SK-N-SH (cell line): ENCODE results near the gene PPP3CB. TPM values are rescaled to one million over a fixed set of nuclear protein-coding genes. Genes with fewer than 3 reads are reported as not detected.

Experiments
- CTCF ChIA-PET: fragments of 300-600, 350-600 bp; formaldehyde crosslinking; extraction: SDS; loops from one replicate; lab custom pipeline; 2021; lab: Yijun Ruan, JAX
- POLR2A ChIA-PET: fragments of 350-600 bp; sonication (Branson Sonifier 250); formaldehyde crosslinking; extraction: SDS; loops from one replicate; lab custom pipeline; 2020; ENCODE audit warnings: antibody characterized with exemption, inconsistent platforms; lab: Yijun Ruan, JAX
- DNase-seq: peaks from one replicate; pipeline ENCODE4 v3.0.0; 2012
- H2AFZ ChIP-seq: fragments of 200-600 bp; sonication (generic); 2 replicates; pipeline ENCODE4 v1.8.1; 2016; ENCODE audit warnings: antibody characterized with exemption, mild to moderate bottlenecking, low read depth
- H3F3A ChIP-seq: fragments of 200-600 bp; sonication (generic); replicated peaks from 2 replicates; pipeline ENCODE3; 2016; ENCODE audit warnings: antibody characterized with exemption, mild to moderate bottlenecking; ENCODE audit not compliant: insufficient read depth
- H3K27ac ChIP-seq, 2 experiments: fragments of 200-500 bp in 1 of 2; fragments of 200-600 bp in 1 of 2; sonication (Bioruptor generic) in 1 of 2; sonication (generic), shearing (Covaris generic) in 1 of 2; 2 replicates each; pipeline versions ENCODE4 v1.5.1 to v1.6.1; 2014 to 2016; ENCODE audit warnings: low read depth in 2 of 2, inconsistent platforms in 1 of 2, low read length in 1 of 2, mild to moderate bottlenecking in 1 of 2, mixed read lengths in 1 of 2
- H3K27me3 ChIP-seq: fragments of 200-600 bp; sonication (generic), shearing (Covaris generic); 2 replicates; pipeline ENCODE4 v1.6.1; 2016; ENCODE audit warnings: mixed run types; ENCODE audit not compliant: insufficient read depth
- H3K36me3 ChIP-seq, 2 experiments: fragments of 200-500 bp in 1 of 2; fragments of 200-600 bp in 1 of 2; sonication (Bioruptor generic) in 1 of 2; sonication (generic) in 1 of 2; replicated peaks in 1 of 2; 2 replicates each; pipeline versions ENCODE3 to v1.5.1; 2014 to 2016; ENCODE audit warnings: low read length in 1 of 2, mild to moderate bottlenecking in 1 of 2; ENCODE audit not compliant: insufficient read depth in 2 of 2, control insufficient read depth in 1 of 2
- H3K4me1 ChIP-seq, 2 experiments: fragments of 200-500 bp in 1 of 2; fragments of 200-600 bp in 1 of 2; sonication (Bioruptor generic) in 1 of 2; sonication (generic), shearing (Covaris generic) in 1 of 2; 2 replicates each; pipeline versions ENCODE4 v1.5.1 to v1.6.1; 2014 to 2016; ENCODE audit warnings: low read depth in 1 of 2, low read length in 1 of 2, mixed run types in 1 of 2; ENCODE audit not compliant: insufficient read depth in 2 of 2, control insufficient read depth in 1 of 2
- H3K4me2 ChIP-seq: fragments of 200-600 bp; sonication (generic), shearing (Covaris generic); 2 replicates; pipeline ENCODE4 v1.6.1; 2017; ENCODE audit warnings: mixed run types
- H3K4me3 ChIP-seq, 2 experiments: fragments of 200-500 bp in 1 of 2; fragments of 200-600 bp in 1 of 2; sonication (Bioruptor generic) in 1 of 2; sonication (generic), shearing (Covaris generic) in 1 of 2; 2 replicates each; pipeline versions ENCODE4 v1.5.1 to v1.8.1; 2014 to 2016; ENCODE audit warnings: low read depth in 2 of 2, inconsistent platforms in 1 of 2, low read length in 1 of 2, mild to moderate bottlenecking in 1 of 2, mixed read lengths in 1 of 2, moderate library complexity in 1 of 2
- H3K79me2 ChIP-seq: fragments of 200-600 bp; sonication (generic); 2 replicates; pipeline ENCODE4 v1.8.1; 2017; ENCODE audit warnings: mild to moderate bottlenecking; ENCODE audit not compliant: insufficient read depth
- H3K9ac ChIP-seq: fragments of 200-600 bp; sonication (generic); 2 replicates; pipeline ENCODE4 v1.6.1; 2017; ENCODE audit warnings: mixed run types
- H3K9me2 ChIP-seq: fragments of 200-600 bp; sonication (generic); 2 replicates; pipeline ENCODE4 v1.6.1; 2017; ENCODE audit warnings: mixed run types
- H3K9me3 ChIP-seq: fragments of 200-600 bp; sonication (generic); 2 replicates; pipeline ENCODE4 v1.6.1; 2017; ENCODE audit warnings: mixed run types, mild to moderate bottlenecking, moderate library complexity
- H4K20me1 ChIP-seq: fragments of 200-600 bp; sonication (generic); 2 replicates; pipeline ENCODE4 v1.6.1; 2017; ENCODE audit warnings: mild to moderate bottlenecking, mixed run types; ENCODE audit not compliant: insufficient read depth
- CHD2 ChIP-seq: fragments of 150-350 bp; IDR thresholded peaks from 2 replicates; pipeline ENCODE4 v1.6.1; 2018; ENCODE audit warnings: low read length; ENCODE audit not compliant: partially characterized antibody
- EZH2phosphoT487 ChIP-seq: fragments of 200-600 bp; sonication (generic); IDR thresholded peaks from 2 replicates; pipeline ENCODE4 v1.6.1; 2017; ENCODE audit warnings: low read depth, mixed run types, mild to moderate bottlenecking, antibody characterized with exemption, moderate library complexity, borderline replicate concordance
- GABPA ChIP-seq: IDR thresholded peaks from 2 replicates; pipeline ENCODE4 v1.4.0; 2012; ENCODE audit warnings: low read depth, mild to moderate bottlenecking
- NFIC ChIP-seq: IDR thresholded peaks from 2 replicates; pipeline ENCODE4 v1.4.0; 2012; ENCODE audit warnings: borderline replicate concordance
- RCOR1 ChIP-seq: fragments of 150-350 bp; IDR thresholded peaks from 2 replicates; pipeline ENCODE4 v1.6.1; 2017; ENCODE audit warnings: antibody characterized with exemption, low read length
- RXRA ChIP-seq: IDR thresholded peaks from 2 replicates; pipeline ENCODE4 v1.4.0; 2012; ENCODE audit warnings: low read depth, mild to moderate bottlenecking, borderline replicate concordance
- SIN3A ChIP-seq: IDR thresholded peaks from 2 replicates; pipeline ENCODE4 v1.6.1; 2012; ENCODE audit warnings: low read depth, mild to moderate bottlenecking, low read length, moderate library complexity, borderline replicate concordance
- TEAD4 ChIP-seq: IDR thresholded peaks from 2 replicates; pipeline ENCODE4 v1.4.0; 2012; ENCODE audit warnings: mild to moderate bottlenecking, borderline replicate concordance; ENCODE audit not compliant: insufficient read depth
- YY1 ChIP-seq: IDR thresholded peaks from 2 replicates; pipeline ENCODE4 v1.4.0; 2012; ENCODE audit warnings: low read depth, mild to moderate bottlenecking
- WGBS: methylation state at CpG from one replicate; pipeline ENCODE4 v1.1.6; 2017; ENCODE audit warnings: low lambda C conversion rate; 5-methylcytosine and 5-hydroxymethylcytosine counted together
- polyA plus RNA-seq, 3 experiments: library from polyadenylated mRNA; depleted of rRNA; stranded (reverse); fragments of >200 nt; gene quantifications; 2 replicates each; pipeline ENCODE4 v1.2.3, GENCODE V29; 2012
- TF ChIP-seq, protein P1 (sequence below): IDR thresholded peaks from 2 replicates; pipeline ENCODE4 v1.6.1; 2012; ENCODE audit warnings: mild to moderate bottlenecking, low read depth, low read length, moderate library complexity
- TF ChIP-seq, protein P2 (sequence below): fragments of 150-350 bp; IDR thresholded peaks from 2 replicates; pipeline ENCODE4 v1.6.1; 2016; ENCODE audit warnings: mild to moderate bottlenecking, low read depth, low read length
- TF ChIP-seq, protein P3 (sequence below): IDR thresholded peaks from 2 replicates; pipeline ENCODE4 v1.4.0; 2012; ENCODE audit warnings: low read depth
- TF ChIP-seq, protein P4 (sequence below): fragments of 200-600 bp; sonication (generic); IDR thresholded peaks from 2 replicates; pipeline ENCODE4 v1.6.1; 2017; ENCODE audit warnings: antibody characterized with exemption, mild to moderate bottlenecking, moderate library complexity
- TF ChIP-seq, protein P5 (sequence below): IDR thresholded peaks from 2 replicates; pipeline ENCODE4 v1.4.0; 2012; ENCODE audit warnings: low read depth, borderline replicate concordance

The PPP3CB gene
- polyA plus RNA-seq, 1 of the 3 experiments (the other 2 are of a cell fraction): 14.5 TPM

DNA sequence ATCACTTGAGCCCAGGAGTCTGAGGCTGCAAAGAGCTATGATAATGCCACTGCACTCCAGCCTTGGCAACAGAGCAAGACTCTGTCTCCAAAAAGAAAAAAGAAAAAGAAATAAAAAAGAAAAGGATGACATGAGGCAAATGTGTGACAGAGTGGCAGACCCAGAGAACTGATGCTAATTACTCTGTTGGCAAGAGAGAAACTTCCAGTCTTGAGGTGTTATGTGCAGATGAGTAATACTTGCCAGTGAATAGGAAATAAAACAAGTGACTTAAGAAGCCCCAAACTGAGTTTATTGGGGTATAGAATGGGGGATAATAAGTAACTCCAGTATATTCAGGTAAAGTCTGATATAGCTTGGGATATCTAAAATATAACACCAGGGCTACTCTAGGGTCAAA, 72.5 kb downstream of the PPP3CB start:
- no peaks in the 10 kb centered on the region for H3K4me1 ChIP-seq
- H3K9ac ChIP-seq: no peak overlapping the region
- H2AFZ ChIP-seq: no peak overlapping the region
- CTCF ChIA-PET: no interaction called here
- peaks cover 3% of the 10 kb centered on the region for H3F3A ChIP-seq
- no peaks in the 10 kb centered on the region for H3K79me2 ChIP-seq
- H3K27ac ChIP-seq: no peak overlapping the region
- no peaks in the 10 kb centered on the region for H4K20me1 ChIP-seq
- no peak overlapping the region for H3K4me3 ChIP-seq
- DNase-seq: no peak
- TF ChIP-seq, protein P1, sequence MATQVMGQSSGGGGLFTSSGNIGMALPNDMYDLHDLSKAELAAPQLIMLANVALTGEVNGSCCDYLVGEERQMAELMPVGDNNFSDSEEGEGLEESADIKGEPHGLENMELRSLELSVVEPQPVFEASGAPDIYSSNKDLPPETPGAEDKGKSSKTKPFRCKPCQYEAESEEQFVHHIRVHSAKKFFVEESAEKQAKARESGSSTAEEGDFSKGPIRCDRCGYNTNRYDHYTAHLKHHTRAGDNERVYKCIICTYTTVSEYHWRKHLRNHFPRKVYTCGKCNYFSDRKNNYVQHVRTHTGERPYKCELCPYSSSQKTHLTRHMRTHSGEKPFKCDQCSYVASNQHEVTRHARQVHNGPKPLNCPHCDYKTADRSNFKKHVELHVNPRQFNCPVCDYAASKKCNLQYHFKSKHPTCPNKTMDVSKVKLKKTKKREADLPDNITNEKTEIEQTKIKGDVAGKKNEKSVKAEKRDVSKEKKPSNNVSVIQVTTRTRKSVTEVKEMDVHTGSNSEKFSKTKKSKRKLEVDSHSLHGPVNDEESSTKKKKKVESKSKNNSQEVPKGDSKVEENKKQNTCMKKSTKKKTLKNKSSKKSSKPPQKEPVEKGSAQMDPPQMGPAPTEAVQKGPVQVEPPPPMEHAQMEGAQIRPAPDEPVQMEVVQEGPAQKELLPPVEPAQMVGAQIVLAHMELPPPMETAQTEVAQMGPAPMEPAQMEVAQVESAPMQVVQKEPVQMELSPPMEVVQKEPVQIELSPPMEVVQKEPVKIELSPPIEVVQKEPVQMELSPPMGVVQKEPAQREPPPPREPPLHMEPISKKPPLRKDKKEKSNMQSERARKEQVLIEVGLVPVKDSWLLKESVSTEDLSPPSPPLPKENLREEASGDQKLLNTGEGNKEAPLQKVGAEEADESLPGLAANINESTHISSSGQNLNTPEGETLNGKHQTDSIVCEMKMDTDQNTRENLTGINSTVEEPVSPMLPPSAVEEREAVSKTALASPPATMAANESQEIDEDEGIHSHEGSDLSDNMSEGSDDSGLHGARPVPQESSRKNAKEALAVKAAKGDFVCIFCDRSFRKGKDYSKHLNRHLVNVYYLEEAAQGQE: no peak
- TF ChIP-seq, protein P2, sequence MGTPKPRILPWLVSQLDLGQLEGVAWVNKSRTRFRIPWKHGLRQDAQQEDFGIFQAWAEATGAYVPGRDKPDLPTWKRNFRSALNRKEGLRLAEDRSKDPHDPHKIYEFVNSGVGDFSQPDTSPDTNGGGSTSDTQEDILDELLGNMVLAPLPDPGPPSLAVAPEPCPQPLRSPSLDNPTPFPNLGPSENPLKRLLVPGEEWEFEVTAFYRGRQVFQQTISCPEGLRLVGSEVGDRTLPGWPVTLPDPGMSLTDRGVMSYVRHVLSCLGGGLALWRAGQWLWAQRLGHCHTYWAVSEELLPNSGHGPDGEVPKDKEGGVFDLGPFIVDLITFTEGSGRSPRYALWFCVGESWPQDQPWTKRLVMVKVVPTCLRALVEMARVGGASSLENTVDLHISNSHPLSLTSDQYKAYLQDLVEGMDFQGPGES: no peak
- TF ChIP-seq EZH2phosphoT487: no peak
- TF ChIP-seq RCOR1: no peak
- no peak for TF ChIP-seq GABPA
- no peak for TF ChIP-seq SIN3A
- TF ChIP-seq, protein P3, sequence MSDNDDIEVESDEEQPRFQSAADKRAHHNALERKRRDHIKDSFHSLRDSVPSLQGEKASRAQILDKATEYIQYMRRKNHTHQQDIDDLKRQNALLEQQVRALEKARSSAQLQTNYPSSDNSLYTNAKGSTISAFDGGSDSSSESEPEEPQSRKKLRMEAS: no peak
- TF ChIP-seq, all 33 proteins: peak for 0
- Histone ChIP-seq H3K27me3 (no peaks in the 10 kb centered on the region), H3K4me2 (no peak overlapping the region), H3K9me3 (no peaks in the 10 kb centered on the region), H3K36me3 (peaks cover 16 to 36% of the 10 kb centered on the region in 2 experiments), H3K9me2 (no peaks in the 10 kb centered on the region)
- POLR2A ChIA-PET: no interaction called here

DNA sequence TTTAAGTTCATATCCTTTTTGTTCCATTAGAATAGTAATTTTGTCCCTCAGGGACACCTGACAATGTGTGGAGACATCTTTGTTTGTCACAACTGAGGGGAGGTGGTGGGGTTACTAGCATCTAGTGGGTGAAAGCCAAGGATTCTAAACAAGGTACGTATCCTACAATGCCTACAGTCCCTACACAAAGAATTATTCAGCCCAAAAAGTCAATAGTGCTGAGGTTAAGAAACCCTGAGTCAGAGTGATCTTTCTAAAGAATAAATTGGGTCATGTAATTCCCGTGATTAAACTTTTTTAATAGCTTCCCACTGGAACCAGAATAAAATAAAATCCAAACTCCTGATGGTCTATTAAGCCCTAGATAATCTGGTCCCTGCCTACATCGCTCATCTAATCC, 79.3 kb downstream of the PPP3CB start:
- WGBS: 87% methylated on average over 3 of the region's 3 CpGs
- POLR2A ChIA-PET: interaction anchor here (0.7 kb wide), 1 partner anchor 280 kb away, joined by 4 read pairs; no protein-coding TSS in a partner anchor
- TF ChIP-seq YY1: no peak
- TF ChIP-seq, protein P4, sequence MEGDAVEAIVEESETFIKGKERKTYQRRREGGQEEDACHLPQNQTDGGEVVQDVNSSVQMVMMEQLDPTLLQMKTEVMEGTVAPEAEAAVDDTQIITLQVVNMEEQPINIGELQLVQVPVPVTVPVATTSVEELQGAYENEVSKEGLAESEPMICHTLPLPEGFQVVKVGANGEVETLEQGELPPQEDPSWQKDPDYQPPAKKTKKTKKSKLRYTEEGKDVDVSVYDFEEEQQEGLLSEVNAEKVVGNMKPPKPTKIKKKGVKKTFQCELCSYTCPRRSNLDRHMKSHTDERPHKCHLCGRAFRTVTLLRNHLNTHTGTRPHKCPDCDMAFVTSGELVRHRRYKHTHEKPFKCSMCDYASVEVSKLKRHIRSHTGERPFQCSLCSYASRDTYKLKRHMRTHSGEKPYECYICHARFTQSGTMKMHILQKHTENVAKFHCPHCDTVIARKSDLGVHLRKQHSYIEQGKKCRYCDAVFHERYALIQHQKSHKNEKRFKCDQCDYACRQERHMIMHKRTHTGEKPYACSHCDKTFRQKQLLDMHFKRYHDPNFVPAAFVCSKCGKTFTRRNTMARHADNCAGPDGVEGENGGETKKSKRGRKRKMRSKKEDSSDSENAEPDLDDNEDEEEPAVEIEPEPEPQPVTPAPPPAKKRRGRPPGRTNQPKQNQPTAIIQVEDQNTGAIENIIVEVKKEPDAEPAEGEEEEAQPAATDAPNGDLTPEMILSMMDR: no peak
- TF ChIP-seq, protein P1: no peak
- TF ChIP-seq TEAD4: no peak
- no peak for TF ChIP-seq NFIC
- no peak for TF ChIP-seq RXRA
- TF ChIP-seq, protein P3: no peak
- TF ChIP-seq, protein P5, sequence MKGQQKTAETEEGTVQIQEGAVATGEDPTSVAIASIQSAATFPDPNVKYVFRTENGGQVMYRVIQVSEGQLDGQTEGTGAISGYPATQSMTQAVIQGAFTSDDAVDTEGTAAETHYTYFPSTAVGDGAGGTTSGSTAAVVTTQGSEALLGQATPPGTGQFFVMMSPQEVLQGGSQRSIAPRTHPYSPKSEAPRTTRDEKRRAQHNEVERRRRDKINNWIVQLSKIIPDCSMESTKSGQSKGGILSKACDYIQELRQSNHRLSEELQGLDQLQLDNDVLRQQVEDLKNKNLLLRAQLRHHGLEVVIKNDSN: no peak
- no peak for TF ChIP-seq CHD2

More for the DNA sequence above, 79.3 kb downstream of the PPP3CB start:
- Histone ChIP-seq H3K9ac (no peak overlapping the region), H3K4me3 (no peak overlapping the region), H4K20me1 (no peaks in the 10 kb centered on the region), H3K4me2 (no peak overlapping the region), H3K27me3 (no peaks in the 10 kb centered on the region), H3K4me1 (peaks cover 7 to 8% of the 10 kb centered on the region in 2 experiments; a peak in 1 of 4 replicates), H3K27ac (no peak overlapping the region), H3K9me2 (no peaks in the 10 kb centered on the region), H2AFZ (no peak overlapping the region), H3K36me3 (no peaks in the 10 kb centered on the region), H3F3A (peaks cover 11% of the 10 kb centered on the region), H3K9me3 (no peaks in the 10 kb centered on the region), H3K79me2 (peaks cover 22% of the 10 kb centered on the region)
- CTCF ChIA-PET: interaction anchor here (1.3 kb wide), 1 partner anchor 16 kb away, joined by 3 read pairs; no protein-coding TSS in a partner anchor
- no peak for DNase-seq
